Tibial artery (tissue), 4 donors: ENCODE results near the gene ANXA3.

Experiments used
- DNase-seq, 2 donors: peaks; one replicate each; pipeline ENCODE4 v3.0.0-alpha.2; 2019
- H3K27ac ChIP-seq, 2 donors: fragments of 200-600 bp; sonication (generic) in 1 of 2; 1 replicate in 1 of 2; 2 replicates in 1 of 2; pipeline ENCODE4 v1.5.1; 2018 to 2019; ENCODE audit warnings: mild to moderate bottlenecking in 1 of 2
- H3K27me3 ChIP-seq, 2 donors: fragments of 200-600 bp; sonication (generic) in 1 of 2; one replicate each; pipeline versions ENCODE4 v1.5.1 to v1.6.0; 2016 to 2019
- H3K36me3 ChIP-seq, 3 donors: fragments of 200-600 bp; sonication (generic) in 2 of 3; one replicate each; pipeline ENCODE4 v1.5.1; 2016 to 2019; ENCODE audit warnings: mild to moderate bottlenecking in 2 of 3
- H3K4me1 ChIP-seq, 4 donors: fragments of 200-600 bp; sonication (generic) in 2 of 4; 1 replicate in 3 of 4; 2 replicates in 1 of 4; pipeline ENCODE4 v1.5.1; 2016 to 2019
- H3K4me3 ChIP-seq, 2 donors: fragments of 200-600 bp; sonication (generic) in 1 of 2; 1 replicate in 1 of 2; 2 replicates in 1 of 2; pipeline ENCODE4 v1.5.1; 2018 to 2019; ENCODE audit warnings: mild to moderate bottlenecking in 2 of 2
- H3K9me3 ChIP-seq, 3 donors: fragments of 200-600 bp; sonication (generic) in 1 of 3; one replicate each; pipeline ENCODE4 v1.5.1; 2016 to 2019
- CTCF ChIP-seq, 2 experiments: fragments of 200-600 bp in 1 of 2; fragments of 450-650 bp in 1 of 2; IDR thresholded peaks; one replicate each; pipeline ENCODE4 v1.5.1; 2017 to 2019; ENCODE audit warnings: antibody characterized with exemption in 2 of 2, mild to moderate bottlenecking in 1 of 2, moderate library complexity in 1 of 2
- intact Hi-C: fragments of 100-400 bp; cut with DNase I; formaldehyde crosslinking; loops from one replicate; pipeline ENCODE4 v1.15.0; 2023; ENCODE audit warnings: low total_unique reads

Gene ANXA3

GRCh38 chr4:78622253-78622979 lies 70.8 kb downstream of the ANXA3 start:
- TF ChIP-seq CTCF (IDR thresholded peaks at IDR 0.05) = no peak
- no peak for DNase-seq
- intact Hi-C loops = no loop called here
- H3K36me3 ChIP-seq = no peaks in the 10 kb centered on the region
- no peaks in the 10 kb centered on the region for H3K27me3 ChIP-seq
- no peak overlapping the region for H3K27ac ChIP-seq
- H3K9me3 ChIP-seq = no peaks in the 10 kb centered on the region
- H3K4me1 ChIP-seq = no peaks in the 10 kb centered on the region
- no peak overlapping the region for H3K4me3 ChIP-seq

DNA sequence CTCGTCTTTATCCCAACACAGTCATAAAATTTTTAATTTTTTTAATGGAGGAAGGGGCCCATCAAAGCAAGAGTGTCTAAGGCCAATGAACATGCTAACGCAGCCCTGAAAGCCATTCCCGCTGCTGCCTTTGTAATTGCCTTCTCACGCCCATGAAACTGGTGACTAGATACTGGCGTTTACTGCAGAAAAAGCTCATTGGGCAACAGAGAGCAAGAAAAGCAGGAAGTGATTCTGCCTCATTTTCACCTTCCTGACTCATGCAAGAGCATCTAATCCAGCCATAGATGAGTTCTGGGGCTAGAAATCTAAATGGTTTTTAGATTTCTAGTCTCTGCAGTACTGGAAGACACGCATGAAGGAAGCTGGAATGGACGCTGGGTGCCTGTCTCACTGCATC lies 72.5 kb downstream of the ANXA3 start:
- no peak for TF ChIP-seq CTCF (IDR thresholded peaks at IDR 0.05)
- intact Hi-C loops = no loop called here
- Histone ChIP-seq H3K9me3 (no peaks in the 10 kb centered on the region), H3K27me3 (no peaks in the 10 kb centered on the region), H3K4me3 (no peak overlapping the region), H3K27ac (no peak overlapping the region), H3K36me3 (no peaks in the 10 kb centered on the region), H3K4me1 (no peaks in the 10 kb centered on the region)
- DNase-seq = no peak

DNA sequence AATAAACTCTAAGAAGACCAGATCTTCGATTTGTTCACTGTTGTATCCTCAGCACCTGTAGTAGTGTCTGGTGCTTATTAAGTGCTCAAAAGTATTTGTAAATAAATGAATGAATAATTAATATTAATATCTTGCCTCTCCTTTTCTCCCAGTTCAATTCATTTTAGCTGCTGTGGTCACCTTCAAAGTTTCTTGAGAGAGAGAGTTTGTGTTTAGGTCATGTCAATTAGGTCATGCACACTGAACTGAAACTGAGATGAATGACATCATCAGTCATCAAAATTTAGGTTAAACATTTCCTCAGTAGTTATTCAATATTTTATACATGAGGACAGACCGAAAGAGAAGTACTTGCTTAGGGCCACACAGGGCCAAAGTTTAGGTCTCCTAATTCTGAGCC lies 73.5 kb downstream of the ANXA3 start:
- H3K27ac ChIP-seq = no peak overlapping the region
- no peak for DNase-seq
- no peaks in the 10 kb centered on the region for H3K36me3 ChIP-seq
- no peaks in the 10 kb centered on the region for H3K4me1 ChIP-seq
- no peak for TF ChIP-seq CTCF (IDR thresholded peaks at IDR 0.05)
- intact Hi-C loops = no loop called here
- no peaks in the 10 kb centered on the region for H3K9me3 ChIP-seq
- H3K4me3 ChIP-seq = no peak overlapping the region
- H3K27me3 ChIP-seq = no peaks in the 10 kb centered on the region

- intact Hi-C loops = no loop called here
- H3K27me3 ChIP-seq = no peaks in the 10 kb centered on the region
- no peak overlapping the region for H3K4me3 ChIP-seq
- no peak for TF ChIP-seq CTCF (IDR thresholded peaks at IDR 0.05)
- no peaks in the 10 kb centered on the region for H3K9me3 ChIP-seq
- no peaks in the 10 kb centered on the region for H3K36me3 ChIP-seq
- H3K4me1 ChIP-seq = no peaks in the 10 kb centered on the region
- no peak for DNase-seq
- H3K27ac ChIP-seq = no peak overlapping the region
Observed at GRCh38 chr4:78627046-78627965, 75.7 kb downstream of the ANXA3 start.

GRCh38 chr4:78627966-78628678 lies 76.6 kb downstream of the ANXA3 start:
- intact Hi-C loops = no loop called here
- H3K27ac ChIP-seq = no peak overlapping the region
- peaks cover 0 to 6% (median 2%) of the 10 kb centered on the region in 4 donors for H3K4me1 ChIP-seq
- H3K4me3 ChIP-seq = no peak overlapping the region
- no peak for TF ChIP-seq CTCF (IDR thresholded peaks at IDR 0.05)
- no peak for DNase-seq
- H3K27me3 ChIP-seq = no peaks in the 10 kb centered on the region
- no peaks in the 10 kb centered on the region for H3K36me3 ChIP-seq
- H3K9me3 ChIP-seq = no peaks in the 10 kb centered on the region
